Caco-2 (cell line): Measurements from ENCODE around the gene LDLRAD4. TPM values are rescaled to one million over a fixed set of nuclear protein-coding genes. Genes with fewer than 3 reads are reported as not detected.

Experiments
- BruUV-seq: library from RNA; stranded (reverse); fragments of 400-500 nt; replicated peaks from 2 replicates; lab custom pipeline; 2021; lab: Mats Ljungman, UMichigan
- CTCF ChIA-PET: fragments of 300-600 bp; sonication (Branson Sonifier 250); formaldehyde crosslinking; loops from one replicate; lab custom pipeline; 2022; ENCODE audit warnings: antibody characterized with exemption; lab: Charles Lee
- POLR2A ChIA-PET: fragments of 300-600 bp; sonication (Branson Sonifier 250); formaldehyde crosslinking; loops from one replicate; lab custom pipeline; 2022; ENCODE audit warnings: antibody characterized with exemption; lab: Charles Lee
- DNase-seq, 2 experiments: peaks; one replicate each; pipeline versions ENCODE4 v3.0.0 to v3.0.0-alpha.2; 2020 to 2022
- H3K27me3 ChIP-seq: replicated peaks from 2 replicates; pipeline ENCODE4 v1.6.0; 2011; ENCODE audit warnings: low read length; ENCODE audit not compliant: control insufficient read depth, insufficient read depth
- H3K36me3 ChIP-seq: 2 replicates; pipeline ENCODE4 v1.5.1; 2011; ENCODE audit warnings: low read length; ENCODE audit not compliant: control insufficient read depth, insufficient read depth
- H3K4me1 ChIP-seq: fragments of 250-450 bp; sonication (Bioruptor Pico); 2 replicates; pipeline ENCODE4 v1.5.1; 2020; ENCODE audit warnings: mild to moderate bottlenecking
- H3K4me3 ChIP-seq: 2 replicates; pipeline ENCODE4 v1.5.1; 2011; ENCODE audit warnings: low read depth, mild to moderate bottlenecking, control low read depth, low read length
- H3K9me3 ChIP-seq: fragments of 250-450 bp; sonication (Bioruptor Pico); 2 replicates; pipeline ENCODE4 v1.5.1; 2020; ENCODE audit warnings: mild to moderate bottlenecking, moderate library complexity
- H3K27ac Mint-ChIP-seq: one replicate; pipeline ENCODE4 v1.8.0; 2022; ENCODE audit warnings: mixed read lengths; ENCODE audit not compliant: unreplicated experiment
- H3K27me3 Mint-ChIP-seq: one replicate; pipeline ENCODE4 v1.8.0; 2022; ENCODE audit warnings: mixed read lengths; ENCODE audit not compliant: insufficient read depth, unreplicated experiment
- H3K36me3 Mint-ChIP-seq: one replicate; pipeline ENCODE4 v1.8.0; 2022; ENCODE audit warnings: mild to moderate bottlenecking, mixed read lengths; ENCODE audit not compliant: insufficient read depth, unreplicated experiment
- H3K4me1 Mint-ChIP-seq: one replicate; pipeline ENCODE4 v1.8.0; 2022; ENCODE audit warnings: low read depth, mixed read lengths; ENCODE audit not compliant: unreplicated experiment
- H3K4me3 Mint-ChIP-seq: one replicate; pipeline ENCODE4 v1.8.0; 2022; ENCODE audit warnings: mild to moderate bottlenecking, moderate library complexity, mixed read lengths; ENCODE audit not compliant: unreplicated experiment
- H3K9me3 Mint-ChIP-seq: one replicate; pipeline ENCODE4 v1.8.0; 2022; ENCODE audit warnings: mixed read lengths; ENCODE audit not compliant: unreplicated experiment
- CTCF ChIP-seq, 2 experiments: fragments of 200-600 bp in 1 of 2; IDR thresholded peaks; 1 replicate in 1 of 2; 2 replicates in 1 of 2; pipeline versions ENCODE4 v1.5.1 to v1.8.0; 2011 to 2022; ENCODE audit warnings: antibody characterized with exemption in 1 of 2, control low read depth in 1 of 2, inconsistent platforms in 1 of 2, low read depth in 1 of 2, low read length in 1 of 2, mild to moderate bottlenecking in 1 of 2, moderate library complexity in 1 of 2; ENCODE audit not compliant: insufficient read depth in 1 of 2, severe bottlenecking in 1 of 2, unreplicated experiment in 1 of 2
- intact Hi-C: fragments of 100-400 bp; cut with micrococcal nuclease; formaldehyde crosslinking; loops from one replicate; pipeline ENCODE4 v1.10.0; 2022; ENCODE audit not compliant: unreplicated experiment
- total RNA-seq: library from RNA; stranded (reverse); gene quantifications from 2 replicates; pipeline ENCODE4 v1.2.3, GENCODE V29; 2022

Gene LDLRAD4
- total RNA-seq, 1 experiment from 2014 or later = 1.2 TPM

- Histone ChIP-seq H3K36me3 (no peaks in the 10 kb centered on the region), H3K9me3 (peaks cover 14% of the 10 kb centered on the region), H3K4me1 (no peaks in the 10 kb centered on the region), H3K4me3 (no peak overlapping the region), H3K27me3 (no peaks in the 10 kb centered on the region)
- ChIA-PET CTCF (no interaction called here), POLR2A (no interaction called here)
- intact Hi-C loops = loop anchor here (1.0 kb wide), 4 partner anchors 72 to 517 kb away; no protein-coding TSS in a partner anchor
- no peaks in the 10 kb centered on the region for H3K9me3 Mint-ChIP-seq
- BruUV-seq = no TSS peak
- H3K4me1 Mint-ChIP-seq = no peaks in the 10 kb centered on the region
- TF ChIP-seq CTCF (IDR thresholded peaks at IDR 0.05; ENCODE audit: insufficient read depth in 1 of 2, low read depth in 1 of 2, low read length in 1 of 2, severe bottlenecking in 1 of 2, unreplicated experiment in 1 of 2) = no peak
- H3K36me3 Mint-ChIP-seq = no peaks in the 10 kb centered on the region
- no peak overlapping the region for H3K27ac Mint-ChIP-seq
- peaks cover 5% of the 10 kb centered on the region for H3K27me3 Mint-ChIP-seq
- H3K4me3 Mint-ChIP-seq = no peak overlapping the region
- DNase-seq = no peak
Observed at GRCh38 chr18:13630716-13631268, 412.2 kb downstream of the LDLRAD4 start.

DNA sequence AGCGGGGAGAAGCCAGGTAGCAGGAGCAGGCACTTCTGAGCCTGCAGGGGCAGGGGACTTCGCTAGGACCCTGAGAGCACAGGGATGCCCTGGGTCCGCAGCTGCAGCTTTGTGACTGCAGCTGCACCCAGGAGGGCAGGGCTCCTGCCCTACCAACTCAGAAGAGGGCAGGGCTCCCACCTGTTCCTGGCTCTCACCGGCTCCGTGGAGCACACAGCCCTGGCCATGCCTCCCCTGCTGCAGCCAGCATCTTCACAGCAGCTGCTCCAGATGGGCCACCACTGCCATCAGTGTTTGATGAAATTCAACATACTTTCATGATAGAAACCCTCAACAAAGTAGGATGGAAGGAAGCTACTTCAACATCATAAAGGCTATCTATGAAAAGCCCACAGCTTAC, 415.1 kb downstream of the LDLRAD4 start:
- POLR2A ChIA-PET = no interaction called here
- no TSS peak for BruUV-seq
- Mint-ChIP-seq H3K9me3 (no peaks in the 10 kb centered on the region), H3K36me3 (no peaks in the 10 kb centered on the region), H3K4me3 (no peak overlapping the region), H3K4me1 (no peaks in the 10 kb centered on the region), H3K27me3 (peaks cover 5% of the 10 kb centered on the region), H3K27ac (no peak overlapping the region)
- intact Hi-C loops = no loop called here
- peaks cover 14% of the 10 kb centered on the region for H3K9me3 ChIP-seq
- no peaks in the 10 kb centered on the region for H3K4me1 ChIP-seq
- CTCF ChIA-PET = interaction anchor here (1.5 kb wide), 1 partner anchor 521 kb away, joined by 4 read pairs; no protein-coding TSS in a partner anchor
- no peak overlapping the region for H3K4me3 ChIP-seq
- H3K36me3 ChIP-seq = no peaks in the 10 kb centered on the region
- no peaks in the 10 kb centered on the region; the same call in 1 of the 2 replicates for H3K27me3 ChIP-seq
- no peak for DNase-seq
- no peak for TF ChIP-seq CTCF (IDR thresholded peaks at IDR 0.05; ENCODE audit: insufficient read depth in 1 of 2, low read depth in 1 of 2, low read length in 1 of 2, severe bottlenecking in 1 of 2, unreplicated experiment in 1 of 2)

DNA sequence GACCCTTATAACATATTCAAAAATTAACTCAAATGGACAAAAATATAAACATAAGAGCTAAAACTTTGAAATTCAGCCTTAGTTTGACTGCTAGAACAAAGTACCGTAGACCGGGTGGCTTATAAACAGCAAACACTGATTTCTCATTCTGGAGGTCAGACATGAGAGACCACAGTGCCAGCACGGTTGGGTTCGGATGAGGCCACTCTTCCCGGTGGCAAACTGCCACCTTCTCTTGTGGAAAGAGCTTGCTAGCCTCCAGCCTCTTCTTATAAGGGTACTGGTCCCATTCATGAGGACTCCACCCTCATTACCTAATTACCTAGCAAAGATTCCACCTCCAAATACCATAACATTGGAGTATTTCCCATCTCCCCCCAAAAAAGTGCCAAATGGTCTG, 416.5 kb downstream of the LDLRAD4 start:
- Histone ChIP-seq H3K36me3 (no peaks in the 10 kb centered on the region), H3K4me1 (no peaks in the 10 kb centered on the region), H3K27me3 (no peaks in the 10 kb centered on the region; the same call in 1 of the 2 replicates), H3K9me3 (peaks cover 14% of the 10 kb centered on the region), H3K4me3 (no peak overlapping the region)
- H3K27ac Mint-ChIP-seq = no peak overlapping the region
- DNase-seq = no peak
- H3K36me3 Mint-ChIP-seq = no peaks in the 10 kb centered on the region
- ChIA-PET POLR2A (no interaction called here), CTCF (no interaction called here)
- no TSS peak for BruUV-seq
- H3K4me1 Mint-ChIP-seq = no peaks in the 10 kb centered on the region
- intact Hi-C loops = no loop called here
- TF ChIP-seq CTCF (IDR thresholded peaks at IDR 0.05; ENCODE audit: insufficient read depth in 1 of 2, low read depth in 1 of 2, low read length in 1 of 2, severe bottlenecking in 1 of 2, unreplicated experiment in 1 of 2) = no peak
- H3K4me3 Mint-ChIP-seq = no peak overlapping the region
- peaks cover 5% of the 10 kb centered on the region for H3K27me3 Mint-ChIP-seq
- H3K9me3 Mint-ChIP-seq = no peaks in the 10 kb centered on the region
